Measurements from ENCODE around the gene COL15A1. TPM values are rescaled to one million over a fixed set of nuclear protein-coding genes. Genes with fewer than 3 reads are reported as not detected.

Gene COL15A1
- total RNA-seq, 1 experiment from 2014 or later = not detected

- peaks cover 7% of the 10 kb centered on the region for H3K23me2 ChIP-seq (ENCODE audit: insufficient read length, low read depth, low read length, poor library complexity, severe bottlenecking)
- Mint-ChIP-seq H3K36me3 (ENCODE audit: insufficient read depth in 1 of 3, low read depth in 3 of 3) (no peaks in the 10 kb centered on the region), H3K4me3 (no peak overlapping the region), H3K4me1 (peaks cover 23 to 31% of the 10 kb centered on the region in 2 experiments), H3K27ac (no peak overlapping the region), H3K9me3 (no peaks in the 10 kb centered on the region), H3K27me3 (ENCODE audit: low read depth) (peaks cover 86% of the 10 kb centered on the region)
- no peak for TF ChIP-seq CTCF (conservative IDR thresholded peaks at IDR 0.05)
- H2BK15ac ChIP-seq (ENCODE audit: low read depth, low read length) = no peak overlapping the region
- no peak overlapping the region for H3K4me2 ChIP-seq (ENCODE audit: insufficient read depth, insufficient read length, low read length)
- no peaks in the 10 kb centered on the region for H4K20me1 ChIP-seq (ENCODE audit: control insufficient read depth, insufficient read depth, insufficient read length)
- no peak overlapping the region for H4K91ac ChIP-seq (ENCODE audit: insufficient read length, low read depth, low read length)
- no peak overlapping the region for H3K27ac ChIP-seq (ENCODE audit: insufficient read length, low read depth, low read length)
- no peak overlapping the region for H2BK20ac ChIP-seq (ENCODE audit: low read depth, low read length, poor library complexity, severe bottlenecking)
- no peak overlapping the region for H2AFZ ChIP-seq (ENCODE audit: low read length)
- no peak overlapping the region for H3K18ac ChIP-seq (ENCODE audit: insufficient read length, low read depth, low read length)
- H3K79me1 ChIP-seq (ENCODE audit: insufficient read depth, low read depth, low read length, poor library complexity, severe bottlenecking) = no peaks in the 10 kb centered on the region
- H3K9me3 ChIP-seq (ENCODE audit: control insufficient read depth, low read depth, low read length) = no peaks in the 10 kb centered on the region
- no peak overlapping the region for H2BK5ac ChIP-seq (ENCODE audit: insufficient read length, low read length)
- DNase-seq = no peak
- no peak overlapping the region for H2AK5ac ChIP-seq (ENCODE audit: insufficient read length, low read length)
- peaks cover 35% of the 10 kb centered on the region for H3K27me3 ChIP-seq (ENCODE audit: insufficient read depth, low read length)
- no CpG with 5 or more reads among the region's 8 CpGs for WGBS (ENCODE audit: extremely low coverage, insufficient read length, low lambda C conversion rate)
- H3K14ac ChIP-seq (ENCODE audit: insufficient read depth, low read length) = no peak overlapping the region
- H3K23ac ChIP-seq (ENCODE audit: insufficient read length, low read depth, low read length) = no peak overlapping the region
- H4K5ac ChIP-seq (ENCODE audit: insufficient read length, low read depth, low read length) = no peak overlapping the region
- no peak overlapping the region for H3K9ac ChIP-seq (ENCODE audit: extremely low read depth, insufficient read length, low read length)
- no peak overlapping the region for H2BK12ac ChIP-seq (ENCODE audit: insufficient read length, low read depth, low read length)
- no peaks in the 10 kb centered on the region for H3K79me2 ChIP-seq (ENCODE audit: insufficient read depth, low read length)
- no peak overlapping the region for H3K56ac ChIP-seq (ENCODE audit: insufficient read length, low read depth, low read length)
- H4K8ac ChIP-seq (replicated peaks; ENCODE audit: insufficient read length, low read depth, low read length) = no peak overlapping the region
- H3K4me1 ChIP-seq (ENCODE audit: insufficient read depth, low read length) = peaks cover 6% of the 10 kb centered on the region
- H2BK120ac ChIP-seq (ENCODE audit: low read depth, low read length, poor library complexity, severe bottlenecking) = no peak overlapping the region
- H3T11ph ChIP-seq (ENCODE audit: low read length) = no peak overlapping the region
- H3K4ac ChIP-seq (ENCODE audit: low read depth, low read length) = no peak overlapping the region
Observed at GRCh38 chr9:98941946-98942523, 1.7 kb upstream of the COL15A1 start.
